Measurements from ENCODE around the gene FOXO3. TPM values are rescaled to one million over a fixed set of nuclear protein-coding genes. Genes with fewer than 3 reads are reported as not detected.

FOXO3 gene
- total RNA-seq, 2 donors from 2014 or later, result 16.4 to 20.3 TPM

GRCh38 chr6:108555399-108556052 lies 5.2 kb upstream of the FOXO3 start:
- no peak overlapping the region for H3K27ac ChIP-seq (ENCODE audit: low read depth, low read length)
- no peak for DNase-seq
- no peaks in the 10 kb centered on the region for H3K9me3 ChIP-seq (ENCODE audit: control insufficient read depth, low read length)
- H3K9me3 Mint-ChIP-seq, result no peaks in the 10 kb centered on the region
- H3K4me1 ChIP-seq (ENCODE audit: control insufficient read depth, insufficient read depth, low read length), result no peaks in the 10 kb centered on the region
- WGBS, 2 experiments (ENCODE audit: insufficient coverage in 1 of 2, insufficient read length in 1 of 2), result 91 to 100% methylated on average over 5 to 7 of the region's 7 CpGs
- H3K9ac ChIP-seq (ENCODE audit: extremely low read depth, low read length, poor library complexity, severe bottlenecking), result no peak overlapping the region
- H3K27me3 ChIP-seq (ENCODE audit: control insufficient read depth, insufficient read depth, low read length, poor library complexity, severe bottlenecking), result peaks cover 40% of the 10 kb centered on the region
- H3K4me3 Mint-ChIP-seq, result no peak overlapping the region
- H3K4me1 Mint-ChIP-seq, result peaks cover 9% of the 10 kb centered on the region
- H3K27me3 Mint-ChIP-seq (ENCODE audit: insufficient read depth), result peaks cover 35% of the 10 kb centered on the region
- no peak overlapping the region for H3K27ac Mint-ChIP-seq
- no peaks in the 10 kb centered on the region for H3K36me3 Mint-ChIP-seq (ENCODE audit: low read depth)
- no peak for TF ChIP-seq CTCF (conservative IDR thresholded peaks at IDR 0.05)
- no peaks in the 10 kb centered on the region for H3K36me3 ChIP-seq (ENCODE audit: control insufficient read depth, insufficient read depth, low read length)
- no peak overlapping the region for H3K4me3 ChIP-seq (ENCODE audit: low read length)

- Histone ChIP-seq H3K27ac (ENCODE audit: low read depth, low read length) (no peak overlapping the region), H3K27me3 (ENCODE audit: control insufficient read depth, insufficient read depth, low read length, poor library complexity, severe bottlenecking) (peaks cover 40% of the 10 kb centered on the region), H3K9ac (ENCODE audit: extremely low read depth, low read length, poor library complexity, severe bottlenecking) (no peak overlapping the region), H3K36me3 (ENCODE audit: control insufficient read depth, insufficient read depth, low read length) (no peaks in the 10 kb centered on the region), H3K4me3 (ENCODE audit: low read length) (no peak overlapping the region), H3K9me3 (ENCODE audit: control insufficient read depth, low read length) (no peaks in the 10 kb centered on the region), H3K4me1 (ENCODE audit: control insufficient read depth, insufficient read depth, low read length) (no peaks in the 10 kb centered on the region)
- no peaks in the 10 kb centered on the region for H3K9me3 Mint-ChIP-seq
- no peaks in the 10 kb centered on the region for H3K36me3 Mint-ChIP-seq (ENCODE audit: low read depth)
- H3K27me3 Mint-ChIP-seq (ENCODE audit: insufficient read depth), result peaks cover 31% of the 10 kb centered on the region
- H3K4me3 Mint-ChIP-seq, result no peak overlapping the region
- no peak for DNase-seq
- no peak overlapping the region for H3K27ac Mint-ChIP-seq
- no peak for TF ChIP-seq CTCF (conservative IDR thresholded peaks at IDR 0.05)
- H3K4me1 Mint-ChIP-seq, result peaks cover 9% of the 10 kb centered on the region
- WGBS, 2 experiments (ENCODE audit: insufficient coverage in 1 of 2, insufficient read length in 1 of 2), result 95 to 98% methylated on average over 5 of the region's 5 CpGs
These were observed 4.5 kb upstream of the FOXO3 start for GRCh38 chr6:108556250-108556649.

- peaks cover 40% of the 10 kb centered on the region for H3K27me3 ChIP-seq (ENCODE audit: control insufficient read depth, insufficient read depth, low read length, poor library complexity, severe bottlenecking)
- Mint-ChIP-seq H3K9me3 (no peaks in the 10 kb centered on the region), H3K4me3 (peak overlapping the region; percentile 87), H3K27me3 (ENCODE audit: insufficient read depth) (peaks cover 31% of the 10 kb centered on the region), H3K4me1 (peaks cover 9% of the 10 kb centered on the region), H3K27ac (peak overlapping the region; percentile 93), H3K36me3 (ENCODE audit: low read depth) (no peaks in the 10 kb centered on the region)
- WGBS, 2 experiments (ENCODE audit: insufficient coverage in 1 of 2, insufficient read length in 1 of 2), result 56 to 57% methylated on average over 7 to 16 of the region's 16 CpGs
- H3K27ac ChIP-seq (ENCODE audit: low read depth, low read length), result peak overlapping the region; percentile 99
- H3K4me3 ChIP-seq (ENCODE audit: low read length), result peak overlapping the region; percentile 90
- H3K9me3 ChIP-seq (ENCODE audit: control insufficient read depth, low read length), result no peaks in the 10 kb centered on the region
- TF ChIP-seq CTCF (conservative IDR thresholded peaks at IDR 0.05), result no peak
- no peak for DNase-seq
- peak overlapping the region; percentile 86 for H3K9ac ChIP-seq (ENCODE audit: extremely low read depth, low read length, poor library complexity, severe bottlenecking)
- H3K36me3 ChIP-seq (ENCODE audit: control insufficient read depth, insufficient read depth, low read length), result no peaks in the 10 kb centered on the region
- no peaks in the 10 kb centered on the region for H3K4me1 ChIP-seq (ENCODE audit: control insufficient read depth, insufficient read depth, low read length)
These were observed 3.7 kb upstream of the FOXO3 start for GRCh38 chr6:108556866-108557493.
